ENCODE measurements around the gene TMEM125.

Gene TMEM125

GRCh38 chr1:43296207-43296606 lies 26.4 kb downstream of the TMEM125 start:
- no peak for DNase-seq

- DNase-seq, result no peak
These were observed 28.3 kb downstream of the TMEM125 start for GRCh38 chr1:43298055-43298454.

- DNase-seq, result no peak
These were observed 29.3 kb downstream of the TMEM125 start for GRCh38 chr1:43299101-43299500.

GRCh38 chr1:43300378-43301094 lies 30.8 kb downstream of the TMEM125 start, which contains the start of gene TIE1:
Gene TIE1 (plus strand): TSS chr1:43300982. CDS start chr1:43301072, 90 bp downstream.
- DNase-seq, result no peak

- DNase-seq, result no peak
These were observed 32.4 kb downstream of the TMEM125 start for GRCh38 chr1:43302201-43302600.

GRCh38 chr1:43302721-43303470 lies 33.1 kb downstream of the TMEM125 start:
- DNase-seq, result no peak

GRCh38 chr1:43303471-43304313 lies 33.9 kb downstream of the TMEM125 start:
- no peak for DNase-seq

GRCh38 chr1:43304314-43304681 lies 34.5 kb downstream of the TMEM125 start:
- DNase-seq, result no peak

- DNase-seq, result no peak
These were observed 35.1 kb downstream of the TMEM125 start for GRCh38 chr1:43304771-43305300.

GRCh38 chr1:43305461-43305860 lies 35.7 kb downstream of the TMEM125 start:
- no peak for DNase-seq

- no peak for DNase-seq
These were observed 36.3 kb downstream of the TMEM125 start for GRCh38 chr1:43305926-43306687.

GRCh38 chr1:43306688-43307457 lies 37.1 kb downstream of the TMEM125 start:
- no peak for DNase-seq

GRCh38 chr1:43307458-43308158 lies 37.8 kb downstream of the TMEM125 start:
- DNase-seq, result no peak

- DNase-seq, result no peak
These were observed 39.0 kb downstream of the TMEM125 start for GRCh38 chr1:43308635-43309404.

GRCh38 chr1:43309405-43310025 lies 39.7 kb downstream of the TMEM125 start:
- no peak for DNase-seq

- DNase-seq, result no peak
These were observed 41.7 kb downstream of the TMEM125 start for GRCh38 chr1:43311521-43311920.

- no peak for DNase-seq
These were observed 42.4 kb downstream of the TMEM125 start for GRCh38 chr1:43312212-43312623.

GRCh38 chr1:43312663-43313515 lies 43.1 kb downstream of the TMEM125 start:
- no peak for DNase-seq

- DNase-seq, result no peak
These were observed 44.0 kb downstream of the TMEM125 start for GRCh38 chr1:43313771-43314170.
